ENCODE measurements around the gene GRID2. TPM values are rescaled to one million over a fixed set of nuclear protein-coding genes. Genes with fewer than 3 reads are reported as not detected.

The GRID2 gene
- polyA plus RNA-seq, 1 experiment = not detected

DNA sequence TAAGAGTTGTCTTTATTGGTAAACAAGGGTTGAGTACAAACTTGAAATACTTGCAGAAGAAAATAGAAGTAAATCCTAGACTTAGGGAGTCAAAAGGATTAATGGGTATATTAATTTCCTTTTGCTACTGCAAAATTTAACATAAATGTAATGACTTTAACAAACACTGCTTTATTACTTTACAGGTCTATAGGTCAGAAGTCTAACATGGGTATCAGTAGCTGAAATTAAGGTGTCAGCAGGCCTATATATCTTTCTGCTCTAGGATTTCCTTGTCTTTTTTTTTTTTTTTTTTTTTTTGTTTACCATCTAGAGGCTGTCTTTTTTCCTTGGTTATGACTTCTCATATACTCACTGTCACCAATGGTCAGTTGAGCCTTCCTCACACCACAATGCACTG, 220.4 kb downstream of the GRID2 start:
- Histone ChIP-seq H3K4me3 (ENCODE audit: low read depth, low read length) (no peak overlapping the region), H3K27me3 (ENCODE audit: control insufficient read depth, insufficient read depth, low read length) (no peaks in the 10 kb centered on the region), H3K9me3 (ENCODE audit: control insufficient read depth, insufficient read depth, low read length) (no peaks in the 10 kb centered on the region), H3K27ac (ENCODE audit: low read depth, low read length) (no peak overlapping the region)
- ChIA-PET CTCF (no interaction called here), POLR2A (no interaction called here)
- DNase-seq (ENCODE audit: low read depth, low spot score) = no peak
- TF ChIP-seq, protein P1, sequence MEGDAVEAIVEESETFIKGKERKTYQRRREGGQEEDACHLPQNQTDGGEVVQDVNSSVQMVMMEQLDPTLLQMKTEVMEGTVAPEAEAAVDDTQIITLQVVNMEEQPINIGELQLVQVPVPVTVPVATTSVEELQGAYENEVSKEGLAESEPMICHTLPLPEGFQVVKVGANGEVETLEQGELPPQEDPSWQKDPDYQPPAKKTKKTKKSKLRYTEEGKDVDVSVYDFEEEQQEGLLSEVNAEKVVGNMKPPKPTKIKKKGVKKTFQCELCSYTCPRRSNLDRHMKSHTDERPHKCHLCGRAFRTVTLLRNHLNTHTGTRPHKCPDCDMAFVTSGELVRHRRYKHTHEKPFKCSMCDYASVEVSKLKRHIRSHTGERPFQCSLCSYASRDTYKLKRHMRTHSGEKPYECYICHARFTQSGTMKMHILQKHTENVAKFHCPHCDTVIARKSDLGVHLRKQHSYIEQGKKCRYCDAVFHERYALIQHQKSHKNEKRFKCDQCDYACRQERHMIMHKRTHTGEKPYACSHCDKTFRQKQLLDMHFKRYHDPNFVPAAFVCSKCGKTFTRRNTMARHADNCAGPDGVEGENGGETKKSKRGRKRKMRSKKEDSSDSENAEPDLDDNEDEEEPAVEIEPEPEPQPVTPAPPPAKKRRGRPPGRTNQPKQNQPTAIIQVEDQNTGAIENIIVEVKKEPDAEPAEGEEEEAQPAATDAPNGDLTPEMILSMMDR (IDR thresholded peaks at IDR 0.05; ENCODE audit: low read depth, low read length) = no peak

DNA sequence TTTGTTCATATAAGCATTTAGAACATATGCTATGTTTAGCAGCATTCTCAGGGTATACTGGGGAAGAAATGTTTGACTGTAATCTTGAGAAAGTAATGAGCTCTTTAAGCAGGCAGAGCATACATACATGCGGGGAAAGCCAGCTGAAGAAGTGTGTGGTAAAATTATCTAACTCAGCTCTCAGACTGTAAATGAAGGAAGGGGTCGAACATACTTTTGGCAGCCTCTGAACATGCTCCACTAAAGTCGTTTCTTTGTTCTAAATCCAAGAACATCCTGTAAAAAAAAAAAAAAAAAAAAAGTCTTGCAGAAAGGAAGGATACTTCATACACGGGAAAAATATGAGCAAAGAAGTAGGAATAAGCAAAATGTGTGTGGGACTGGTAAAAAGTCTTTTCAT, 224.8 kb downstream of the GRID2 start:
- CTCF ChIA-PET = no interaction called here

DNA sequence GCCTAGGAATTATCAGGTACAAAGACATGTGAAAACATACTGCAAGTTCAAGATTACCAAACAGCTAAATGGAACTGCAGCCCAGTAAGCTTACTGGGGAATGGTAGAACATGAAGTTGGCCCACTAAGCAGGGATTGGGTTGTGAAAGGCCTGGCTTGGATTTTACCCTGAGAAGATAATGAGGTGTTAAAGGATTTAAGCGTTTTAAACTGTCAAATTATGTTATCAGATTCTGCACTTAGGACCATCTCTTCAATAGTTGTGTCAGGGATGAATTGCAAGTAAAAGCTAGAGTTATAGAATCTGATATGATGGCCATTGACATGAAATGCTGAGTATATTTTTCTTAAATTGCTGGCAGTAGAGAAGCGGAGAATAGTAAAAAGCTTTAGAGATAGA, 225.7 kb downstream of the GRID2 start:
- ChIA-PET CTCF (interaction anchor here (0.7 kb wide), 1 partner anchor 1234 kb away, joined by 3 read pairs; no protein-coding TSS in a partner anchor), POLR2A (no interaction called here)
- DNase-seq (ENCODE audit: low read depth, low spot score) = no peak

More for the DNA sequence above, 224.8 kb downstream of the GRID2 start:
- Histone ChIP-seq H3K9me3 (ENCODE audit: control insufficient read depth, insufficient read depth, low read length) (no peaks in the 10 kb centered on the region), H3K4me3 (ENCODE audit: low read depth, low read length) (no peak overlapping the region), H3K27me3 (ENCODE audit: control insufficient read depth, insufficient read depth, low read length) (no peaks in the 10 kb centered on the region), H3K27ac (ENCODE audit: low read depth, low read length) (no peak overlapping the region)
- POLR2A ChIA-PET = no interaction called here
- TF ChIP-seq, protein P1 (IDR thresholded peaks at IDR 0.05; ENCODE audit: low read depth, low read length) = no peak
- DNase-seq (ENCODE audit: low read depth, low spot score) = no peak

DNA sequence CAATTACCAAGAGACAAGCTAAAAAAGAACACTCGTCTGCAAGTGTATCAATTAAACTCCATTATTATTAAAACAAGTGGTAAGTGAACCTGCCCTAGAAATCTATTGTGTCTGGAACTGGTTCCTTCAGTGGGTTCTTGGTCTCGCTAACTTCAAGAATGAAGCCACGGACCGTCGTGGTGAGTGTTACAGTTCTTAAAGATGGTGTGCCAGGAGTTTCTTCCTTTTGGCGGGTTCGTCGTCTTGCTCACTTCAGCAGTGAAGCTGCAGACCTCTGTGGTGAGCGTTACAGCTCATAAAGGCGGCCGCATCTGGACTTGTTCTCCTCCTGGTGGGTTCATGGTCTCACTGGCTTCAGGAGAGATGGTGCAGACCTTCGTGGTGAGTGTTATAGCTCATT, 231.8 kb downstream of the GRID2 start:
- H3K9me3 ChIP-seq (ENCODE audit: control insufficient read depth, insufficient read depth, low read length) = no peaks in the 10 kb centered on the region
- TF ChIP-seq, protein P1 (IDR thresholded peaks at IDR 0.05; ENCODE audit: low read depth, low read length) = no peak
- H3K27ac ChIP-seq (ENCODE audit: low read depth, low read length) = no peak overlapping the region
- POLR2A ChIA-PET = no interaction called here
- H3K27me3 ChIP-seq (ENCODE audit: control insufficient read depth, insufficient read depth, low read length) = no peaks in the 10 kb centered on the region
- H3K4me3 ChIP-seq (ENCODE audit: low read depth, low read length) = no peak overlapping the region
- CTCF ChIA-PET = no interaction called here
- no peak for DNase-seq (ENCODE audit: low read depth, low spot score)

More for the DNA sequence above, 225.7 kb downstream of the GRID2 start:
- H3K9me3 ChIP-seq (ENCODE audit: control insufficient read depth, insufficient read depth, low read length) = no peaks in the 10 kb centered on the region
- no peak overlapping the region for H3K4me3 ChIP-seq (ENCODE audit: low read depth, low read length)
- TF ChIP-seq, protein P1 (IDR thresholded peaks at IDR 0.05; ENCODE audit: low read depth, low read length) = no peak
- H3K27ac ChIP-seq (ENCODE audit: low read depth, low read length) = no peak overlapping the region
- no peaks in the 10 kb centered on the region for H3K27me3 ChIP-seq (ENCODE audit: control insufficient read depth, insufficient read depth, low read length)

DNA sequence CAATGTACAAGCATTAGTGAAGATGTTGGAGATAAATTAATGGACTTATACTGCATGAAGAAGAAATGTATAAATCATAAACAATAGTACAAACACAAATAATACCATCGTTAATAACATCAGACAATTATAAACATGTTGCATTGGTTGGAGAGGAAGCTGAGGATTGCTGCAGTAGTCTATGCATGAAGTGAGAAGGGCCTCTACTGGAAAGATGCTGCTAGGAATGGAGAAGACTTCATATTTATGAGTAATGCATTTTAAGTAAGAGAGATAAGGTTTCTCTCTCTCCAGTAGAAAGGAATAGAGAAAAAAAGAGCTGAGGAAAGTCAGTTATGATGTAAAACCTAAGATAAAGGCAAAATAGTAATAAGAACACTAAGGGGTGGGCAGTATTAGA, 247.8 kb downstream of the GRID2 start:
- Histone ChIP-seq H3K9me3 (ENCODE audit: control insufficient read depth, insufficient read depth, low read length) (no peaks in the 10 kb centered on the region), H3K4me3 (ENCODE audit: low read depth, low read length) (no peak overlapping the region), H3K27ac (ENCODE audit: low read depth, low read length) (no peak overlapping the region), H3K27me3 (ENCODE audit: control insufficient read depth, insufficient read depth, low read length) (no peaks in the 10 kb centered on the region)
- ChIA-PET CTCF (no interaction called here), POLR2A (no interaction called here)
- TF ChIP-seq, protein P1 (IDR thresholded peaks at IDR 0.05; ENCODE audit: low read depth, low read length) = no peak
- no peak for DNase-seq (ENCODE audit: low read depth, low spot score)

Measured in AG04450 (cell line).